Stimulated activated CD4-positive, alpha-beta T cell treated with anti-CD3 and anti-CD28 coated beads, TNF-alpha, amount 100 ng/mL, for 24 hours (primary cell): ENCODE results near the gene CRACR2A.

Source experiments
- DNase-seq, 3 experiments: peaks; one replicate each; pipeline ENCODE4 v3.0.0-alpha.2; 2020; ENCODE audit warnings: low read depth in 3 of 3

The CRACR2A gene

DNA sequence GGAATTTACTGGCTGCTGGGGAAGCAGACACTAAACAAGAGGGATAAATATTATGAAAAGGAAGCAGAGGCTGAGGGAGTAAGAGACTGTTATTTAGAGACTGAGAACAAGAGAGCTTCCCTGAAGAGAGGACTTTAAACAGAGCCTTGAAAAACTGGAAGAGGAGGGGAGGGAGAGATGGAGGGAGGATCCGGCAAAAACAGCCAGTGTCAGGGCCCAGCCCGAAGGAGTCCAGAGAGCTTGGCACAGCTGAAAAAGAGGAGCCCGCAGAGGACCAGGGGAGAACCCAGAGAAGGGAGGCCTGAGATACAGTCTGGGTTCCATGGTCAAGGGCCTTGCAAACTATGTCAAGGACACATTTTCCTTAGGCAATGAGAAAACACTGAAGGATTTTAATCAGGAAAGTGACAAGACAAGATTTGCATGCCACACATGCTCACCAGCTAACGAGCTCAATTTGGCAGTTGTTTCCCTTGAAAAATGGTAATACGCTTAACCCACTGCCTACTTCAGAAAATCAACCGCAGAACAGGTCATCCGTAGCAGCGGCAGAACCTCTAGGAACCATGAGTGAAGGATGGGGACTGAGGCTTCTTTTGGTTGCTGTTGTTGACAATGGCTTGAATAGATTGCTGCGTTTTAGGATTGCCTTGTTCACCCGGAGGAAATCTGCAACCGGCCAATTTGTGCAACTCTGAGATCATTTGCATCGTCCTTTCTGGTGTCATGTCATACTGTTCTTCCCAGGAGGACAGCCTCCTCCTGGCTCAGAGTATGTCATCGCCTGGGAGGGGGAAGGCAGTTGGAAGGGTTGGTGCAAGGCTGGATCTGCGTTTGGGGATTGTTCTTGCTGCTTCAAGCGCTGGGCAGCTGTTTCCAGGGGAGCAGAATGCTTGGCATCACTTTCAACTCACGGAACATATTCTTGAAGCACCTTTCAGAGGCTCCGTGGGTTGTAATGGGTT, 153.7 kb downstream of the CRACR2A start:
- DNase-seq = no peak

DNA sequence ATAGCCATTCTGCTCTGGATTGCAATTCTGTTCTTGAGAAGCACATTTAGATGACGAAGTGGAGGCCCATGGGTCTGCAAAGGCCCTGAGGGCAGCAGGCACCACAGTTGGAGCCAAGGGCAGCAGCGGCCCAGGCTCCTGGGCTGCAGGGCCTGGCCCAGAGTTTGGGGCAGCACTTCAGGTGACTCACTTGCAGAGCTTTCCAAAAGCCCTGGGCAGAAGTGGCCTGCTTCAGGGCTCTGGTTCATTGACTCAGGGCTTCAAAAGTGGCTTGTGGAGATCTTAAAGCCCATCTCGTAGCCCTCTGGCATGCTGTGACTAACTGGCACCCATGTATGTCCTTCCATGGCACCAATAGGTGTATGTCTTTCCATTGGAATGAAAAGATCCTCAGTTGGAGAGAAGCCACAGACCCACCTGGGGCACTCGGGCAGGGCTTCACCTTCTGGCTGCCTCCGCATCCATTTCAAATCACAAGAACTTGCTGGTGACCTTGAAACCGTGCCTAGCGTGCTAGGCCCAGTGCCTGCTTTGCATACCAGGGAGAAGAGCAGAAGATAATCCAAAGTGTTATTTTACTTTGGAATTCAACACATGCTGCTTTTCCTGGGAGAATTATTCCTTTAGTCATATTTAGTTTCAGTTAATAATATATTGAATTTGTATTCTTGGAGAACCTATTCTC, 155.2 kb downstream of the CRACR2A start:
- DNase-seq = no peak

DNA sequence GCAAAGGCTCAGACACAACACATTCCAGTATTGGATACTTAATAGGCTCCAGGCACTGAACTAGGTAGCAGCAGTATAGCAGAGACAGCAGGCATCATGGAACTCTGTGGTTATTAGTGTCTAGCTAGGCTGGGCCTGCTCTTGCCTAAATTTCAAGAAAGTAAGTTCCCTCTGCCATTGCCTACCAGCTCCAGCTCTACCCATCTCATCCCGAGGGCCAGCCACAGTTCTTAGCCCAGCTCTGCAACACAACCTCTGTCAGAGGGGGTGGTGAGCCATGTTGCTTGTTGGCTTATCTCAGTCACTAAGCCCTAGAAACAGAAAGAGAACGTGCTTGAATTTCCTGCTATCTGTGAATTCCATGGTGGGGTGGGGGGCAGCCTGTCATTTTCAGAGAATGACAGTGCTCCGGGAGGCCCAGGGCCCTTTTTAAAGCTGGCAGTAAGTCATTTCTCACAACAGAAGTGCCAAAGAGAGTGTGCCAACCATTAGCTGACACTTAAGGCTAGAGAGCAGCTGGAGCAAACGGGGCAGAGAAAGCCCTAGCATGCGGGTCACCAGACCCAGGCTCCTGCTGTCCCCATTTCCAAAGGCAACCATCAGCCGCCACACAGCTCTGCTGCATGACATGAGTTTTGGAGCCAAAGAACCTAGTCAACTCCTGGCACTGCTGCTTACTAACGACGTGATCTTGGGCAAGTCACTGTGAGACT, 156.1 kb downstream of the CRACR2A start:
- no peak for DNase-seq

DNA sequence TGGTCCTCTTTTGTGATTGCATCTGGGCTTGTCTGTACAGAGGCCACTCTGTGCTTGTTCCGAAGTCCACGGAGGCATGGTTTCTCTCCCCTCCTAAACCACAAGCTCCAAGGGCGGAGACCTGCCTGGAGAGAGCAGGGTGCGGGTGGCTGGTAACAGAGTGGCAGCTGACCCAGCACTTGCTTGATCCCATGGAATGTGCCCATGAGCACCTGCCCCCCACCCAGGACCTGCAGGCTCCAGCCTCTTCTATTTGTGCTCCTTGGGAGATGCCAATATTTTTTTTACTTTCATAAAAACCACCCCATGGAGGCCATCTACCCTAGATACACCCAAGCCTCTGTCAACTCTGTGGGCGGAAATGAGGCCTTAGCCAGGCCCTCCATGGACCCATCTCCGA, 157.2 kb downstream of the CRACR2A start:
- DNase-seq = no peak

DNA sequence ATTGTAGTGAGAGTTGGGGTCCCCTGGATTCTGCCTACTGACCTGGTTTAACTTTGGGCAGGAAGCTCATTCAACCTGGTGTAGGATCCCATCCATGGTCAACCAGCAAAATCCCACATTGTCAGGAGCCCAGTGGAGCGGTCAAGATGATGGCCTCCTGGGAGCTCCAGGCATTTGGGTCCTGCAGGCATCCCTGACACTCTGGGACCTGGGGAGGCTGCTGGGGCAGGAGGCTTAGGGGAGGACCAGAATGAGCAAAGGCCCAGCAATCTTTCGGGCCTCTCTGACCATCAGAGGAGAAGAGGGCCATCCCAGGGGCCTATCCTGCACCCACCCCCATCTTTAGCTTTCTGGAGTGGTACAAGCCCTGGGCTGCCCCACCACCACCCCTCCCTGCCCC, 157.9 kb downstream of the CRACR2A start:
- DNase-seq = no peak

DNA sequence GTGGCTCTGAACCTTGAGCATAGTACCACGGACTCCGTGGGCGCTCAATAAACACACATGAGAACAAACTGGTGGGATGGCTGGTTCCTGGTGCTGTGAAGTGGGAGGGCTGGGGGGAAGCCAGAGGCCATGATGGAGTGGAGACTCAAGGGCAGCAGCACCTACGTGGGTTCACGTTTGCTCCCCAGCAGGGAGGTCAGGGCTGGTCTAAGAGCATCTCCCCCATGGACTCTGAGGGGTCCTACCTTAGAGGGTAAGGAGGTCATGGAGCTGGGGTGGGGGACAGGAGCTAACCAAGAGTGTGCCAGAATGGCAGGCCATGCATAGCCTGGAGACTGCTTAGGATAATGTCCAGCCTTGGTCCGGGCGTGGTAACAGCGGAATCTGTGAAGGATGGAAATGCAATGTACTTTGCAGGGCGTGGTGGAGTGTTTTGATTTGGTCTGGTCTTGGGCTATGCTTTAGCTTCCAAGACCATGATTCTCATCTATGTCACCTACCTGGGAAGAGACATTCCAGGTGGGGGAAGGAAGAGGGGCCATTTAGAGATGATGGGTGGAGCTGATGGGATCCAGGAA, 158.9 kb downstream of the CRACR2A start:
- no peak for DNase-seq

DNA sequence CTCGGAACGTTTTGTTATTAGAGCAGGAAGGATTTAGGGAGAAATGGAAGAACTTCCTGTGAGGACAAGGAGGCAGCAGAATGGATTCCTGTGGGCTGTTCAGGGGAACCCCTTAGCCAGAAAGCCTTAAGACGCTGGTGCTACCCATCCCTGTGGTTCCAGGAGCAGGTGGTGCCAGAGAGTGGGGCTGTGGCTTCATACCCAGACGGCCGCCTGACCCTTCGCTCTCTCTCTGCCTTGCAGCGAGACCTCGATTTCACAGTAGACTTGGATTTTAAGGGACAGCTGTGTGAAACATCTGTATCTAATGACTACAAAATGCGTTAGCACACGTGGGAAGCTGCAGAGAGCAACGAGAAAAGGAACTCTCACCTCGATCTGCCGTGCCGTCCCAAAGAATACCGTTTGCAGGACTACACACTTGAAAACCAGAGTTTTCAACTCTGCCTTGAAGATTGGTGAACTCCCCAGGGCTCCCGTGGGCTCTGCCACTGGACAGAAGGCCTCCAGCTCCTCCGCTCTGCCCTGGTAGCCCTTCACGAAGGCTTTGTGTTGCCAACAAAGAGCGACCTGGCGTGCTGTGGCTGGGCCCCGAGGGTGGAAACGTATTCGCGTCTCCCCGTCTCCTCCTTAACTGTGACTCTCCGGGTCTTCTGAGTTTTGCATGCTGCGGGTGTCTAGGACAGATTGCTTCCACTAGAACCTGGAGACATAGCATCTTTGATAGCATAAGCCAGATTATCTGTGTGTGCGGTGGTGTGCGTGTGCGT, 159.9 kb downstream of the CRACR2A start:
- no peak for DNase-seq

DNA sequence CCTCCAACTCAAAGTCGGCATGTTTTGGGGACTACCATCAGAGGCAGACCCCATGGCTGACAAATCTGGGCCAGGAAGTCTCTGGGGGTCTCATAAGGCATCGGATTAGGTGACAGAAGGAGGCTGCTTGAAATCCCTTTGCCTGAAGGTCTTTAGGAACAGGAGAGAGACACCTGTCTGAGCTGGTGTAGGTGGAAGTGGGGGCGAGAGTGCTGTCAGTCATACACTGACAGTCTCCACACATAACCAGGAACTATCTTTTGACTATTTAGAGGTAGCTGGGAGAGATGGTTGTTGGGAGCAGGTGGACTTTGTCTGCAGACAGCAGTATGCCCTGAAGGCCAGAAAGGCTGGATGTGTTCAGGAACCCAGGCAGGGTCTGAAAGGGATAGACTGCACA, 163.2 kb downstream of the CRACR2A start:
- no peak for DNase-seq

DNA sequence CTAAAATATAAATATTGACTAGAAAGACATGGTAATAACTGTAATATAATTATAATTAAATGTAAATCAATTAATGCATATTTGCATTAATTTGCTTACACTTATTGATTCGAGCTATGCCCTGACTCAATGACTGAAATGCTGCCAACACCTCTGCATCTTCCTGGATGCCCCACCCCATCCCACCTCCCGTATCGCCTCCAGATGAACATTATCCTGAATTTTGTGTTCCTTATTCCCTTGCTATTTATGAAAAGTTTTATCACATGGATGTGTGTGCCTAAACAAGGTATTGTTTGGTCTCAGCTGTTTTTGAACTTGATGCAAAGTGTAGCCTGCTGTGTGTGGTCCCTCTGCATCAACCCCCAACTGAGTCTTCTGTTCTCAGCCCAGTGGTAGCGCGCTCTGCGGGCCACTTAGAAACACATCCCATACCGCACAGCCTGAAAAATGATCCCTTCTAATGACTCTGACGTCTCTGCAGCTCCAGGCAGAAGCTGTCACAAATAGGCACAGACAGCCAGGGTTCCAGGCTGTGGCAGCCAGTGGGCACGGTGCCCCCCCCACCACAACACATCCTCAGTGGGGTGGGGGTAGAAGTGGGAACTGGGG, 165.4 kb downstream of the CRACR2A start:
- DNase-seq = no peak

DNA sequence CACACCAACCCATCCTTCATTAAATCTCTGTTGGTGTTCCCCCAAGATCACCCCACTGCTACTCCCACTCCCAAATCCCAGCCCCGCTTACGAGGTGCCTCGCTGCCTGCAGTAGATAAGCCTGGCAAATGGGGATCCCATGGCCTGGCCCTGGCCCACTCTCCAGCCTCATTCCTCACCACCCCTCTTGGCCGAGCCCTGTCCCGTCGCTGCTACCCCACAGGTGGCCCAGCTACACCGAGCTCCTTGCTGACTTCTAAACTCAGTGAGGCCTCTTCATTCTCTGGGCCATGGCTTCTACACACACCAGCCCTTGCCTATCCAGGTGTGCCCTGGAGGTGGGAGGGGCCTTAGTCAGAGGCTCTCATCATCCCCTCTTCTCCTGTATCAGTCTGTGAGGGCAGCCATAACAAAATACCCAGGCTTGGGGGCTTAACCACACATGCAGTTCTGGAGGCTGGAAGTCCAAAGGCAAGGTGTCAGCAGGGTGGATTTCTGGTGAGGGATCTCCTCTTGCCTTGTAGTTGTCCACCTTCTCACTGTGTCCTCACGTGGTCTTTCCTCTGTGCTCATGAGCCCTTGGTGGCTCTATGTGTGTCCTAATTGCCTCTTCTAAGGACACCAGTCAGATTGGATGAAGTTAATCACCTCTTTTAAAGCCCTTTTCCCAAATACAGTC, 169.1 kb downstream of the CRACR2A start:
- DNase-seq = no peak

DNA sequence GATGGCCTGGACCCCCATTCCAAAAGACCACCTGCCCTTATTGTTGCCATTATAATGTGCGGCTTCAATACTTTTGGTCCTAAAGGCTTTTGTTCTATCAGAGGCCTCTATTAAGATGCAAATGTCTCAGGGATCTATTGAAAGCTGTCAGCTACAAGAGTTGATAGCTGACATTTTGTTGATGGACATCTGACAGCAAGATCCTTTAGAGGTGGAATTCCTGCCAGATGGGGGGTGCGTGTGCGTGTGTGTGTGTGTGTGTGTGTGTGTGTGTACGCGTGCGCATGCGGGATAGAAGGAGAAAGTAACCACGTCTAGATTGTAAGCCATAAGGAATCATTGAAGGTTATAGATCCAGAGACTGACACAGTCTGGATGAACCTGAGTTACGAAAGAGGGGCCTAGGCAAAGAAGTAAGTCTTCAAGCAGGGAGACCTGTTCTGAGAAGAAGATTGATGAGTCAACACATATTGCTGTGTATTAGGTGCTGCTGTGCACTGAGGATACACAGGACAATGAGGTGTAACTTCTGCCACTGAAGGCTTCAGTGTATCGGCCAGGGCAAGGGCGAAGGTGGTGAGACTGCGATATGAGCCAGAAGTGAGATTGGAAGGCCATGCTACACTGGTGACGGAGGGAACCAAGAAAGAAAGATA, 172.7 kb downstream of the CRACR2A start:
- no peak for DNase-seq

DNA sequence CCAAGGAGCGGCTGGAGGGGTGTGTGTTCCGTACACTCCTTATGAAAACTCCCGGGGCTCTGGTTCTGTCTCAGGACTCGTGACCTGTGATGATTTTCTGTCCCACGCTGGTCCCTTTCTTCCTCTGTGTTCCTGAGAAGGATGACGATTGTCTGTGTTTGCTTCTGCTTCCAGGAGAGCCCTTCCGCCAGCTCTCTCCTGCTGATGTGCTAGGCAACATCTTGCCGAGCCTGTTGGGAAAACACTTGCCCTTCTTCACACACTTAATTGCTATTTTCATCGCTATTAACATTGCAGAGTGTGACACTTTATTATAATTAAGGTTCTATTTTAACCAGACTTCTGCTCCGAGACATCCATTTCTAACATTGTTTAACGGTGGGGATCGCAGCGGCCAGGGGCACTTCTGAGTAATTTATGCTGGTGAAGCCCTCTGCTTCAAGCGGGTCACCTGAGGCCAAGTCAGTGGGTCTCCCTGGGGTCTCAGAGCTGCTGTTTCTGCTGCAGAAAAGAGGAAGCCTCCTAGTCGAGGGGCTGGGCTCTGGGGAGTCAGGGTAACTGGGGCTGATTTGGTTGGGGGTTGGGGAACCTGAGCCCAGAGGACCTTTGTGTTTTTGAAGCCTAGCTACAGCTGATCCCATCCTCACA, 173.3 kb downstream of the CRACR2A start:
- no peak for DNase-seq

DNA sequence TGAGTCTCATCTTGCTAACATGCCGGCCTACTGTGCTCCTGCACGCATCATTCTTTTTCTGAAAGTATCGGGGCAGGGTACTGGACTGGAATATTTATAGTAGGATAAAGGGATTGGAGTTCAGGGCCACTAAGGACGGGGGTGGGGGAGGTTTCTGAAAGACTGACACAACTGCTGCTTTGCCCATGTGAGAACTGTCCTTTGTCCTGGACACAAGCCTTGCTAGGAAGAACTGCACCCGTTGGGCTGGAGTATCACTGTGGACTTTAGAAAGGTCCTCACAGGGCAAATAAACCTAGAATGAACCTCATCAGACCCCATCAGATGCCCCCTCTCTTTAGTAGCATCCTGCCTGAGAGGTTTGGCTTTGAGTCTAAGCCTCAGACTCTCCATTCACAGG, 174.4 kb downstream of the CRACR2A start:
- no peak for DNase-seq

DNA sequence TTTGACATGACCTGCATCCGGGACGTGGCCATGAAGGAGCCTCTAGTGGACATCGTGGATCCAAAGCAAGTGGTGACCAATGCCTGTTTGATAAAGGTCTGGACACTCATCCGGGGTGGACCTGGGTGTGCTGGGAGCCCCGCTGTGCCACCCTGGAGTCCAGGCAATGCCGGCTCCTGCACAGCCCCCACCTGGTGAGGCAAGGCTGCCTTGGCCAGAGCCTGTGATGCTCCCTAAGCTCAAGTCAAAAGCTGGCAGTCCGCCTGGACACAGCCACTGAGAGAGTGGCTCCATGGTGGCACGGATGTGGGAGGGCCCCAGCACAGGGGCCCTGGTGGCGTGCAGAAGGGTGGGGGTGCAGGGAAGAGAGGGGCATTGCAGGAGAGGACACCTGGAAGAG, 176.0 kb downstream of the CRACR2A start:
- DNase-seq = no peak

DNA sequence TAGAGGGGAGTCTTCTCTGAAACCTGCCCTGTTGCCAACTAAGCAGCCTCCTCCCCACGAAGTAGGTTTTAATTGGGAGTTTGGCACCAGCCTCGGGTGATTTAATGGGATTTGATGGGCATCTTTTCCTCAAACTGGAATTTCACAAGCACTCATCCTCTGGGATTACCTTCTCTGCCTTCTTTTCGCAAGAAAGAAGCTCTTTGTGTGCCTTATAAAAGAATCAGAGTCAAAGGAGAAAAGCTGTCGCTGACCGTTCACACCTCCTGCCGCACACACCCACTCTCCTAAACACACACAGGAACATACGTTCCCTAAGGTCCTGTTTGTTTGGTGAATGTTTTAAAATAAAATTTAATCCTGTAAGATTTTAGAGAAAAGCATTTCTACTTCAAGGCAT, 177.9 kb downstream of the CRACR2A start:
- no peak for DNase-seq

DNA sequence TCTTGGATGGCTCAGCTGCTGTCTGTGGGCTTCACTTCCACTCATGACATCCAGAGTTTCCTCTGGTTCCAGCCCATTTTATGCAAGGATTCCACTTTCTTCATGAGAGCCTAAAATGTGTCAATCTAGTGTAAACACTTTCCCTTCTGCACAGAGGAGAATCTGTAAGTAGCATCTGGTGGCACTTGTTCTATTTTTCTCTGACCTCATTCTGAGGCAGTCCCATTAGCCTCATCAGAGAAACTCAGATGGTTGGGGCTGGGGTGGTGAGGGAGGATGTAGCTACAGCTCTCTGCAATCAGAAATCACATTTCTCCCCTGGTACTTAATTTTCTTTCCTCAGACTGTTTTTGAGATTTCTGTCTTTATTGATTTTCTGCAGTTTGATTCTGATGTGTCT, 180.3 kb downstream of the CRACR2A start:
- DNase-seq = no peak

DNA sequence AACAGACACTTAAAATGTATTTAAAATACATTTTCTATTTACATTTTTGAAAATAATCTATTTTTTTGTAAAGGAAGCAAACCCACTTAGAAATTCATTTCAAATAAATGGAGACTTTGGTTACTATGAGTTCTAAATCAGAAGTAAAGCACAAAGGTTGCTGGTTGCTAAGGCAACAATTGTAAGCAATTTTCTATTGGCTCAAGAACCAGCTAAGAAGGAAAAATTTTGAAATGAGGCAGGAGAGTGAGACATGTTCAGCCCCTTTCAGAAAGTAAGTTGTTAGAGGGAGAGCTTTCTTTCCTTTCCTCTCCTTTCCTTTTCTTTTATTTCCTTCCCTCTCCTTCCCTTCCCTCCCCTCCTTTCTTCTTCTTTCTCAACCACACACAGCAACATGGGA, 181.2 kb downstream of the CRACR2A start:
- no peak for DNase-seq

DNA sequence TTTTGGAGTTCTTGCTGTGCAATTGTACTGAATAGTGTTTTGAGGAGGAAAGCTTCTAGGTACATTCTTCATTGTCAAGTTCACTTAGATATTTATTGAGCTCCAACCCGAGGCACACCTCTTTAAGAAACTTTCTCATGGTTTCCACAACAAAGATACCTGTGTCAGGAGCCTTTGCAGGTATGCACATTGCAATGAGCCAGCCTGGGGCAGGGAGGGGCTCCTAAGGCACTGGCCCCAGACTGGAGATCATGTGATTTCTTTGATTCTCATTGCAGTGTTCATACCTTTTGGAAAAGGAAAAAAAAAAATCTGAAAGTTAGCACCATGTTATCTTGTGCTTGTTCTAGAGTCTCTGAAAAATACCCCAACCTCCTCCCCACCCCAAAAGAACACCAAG, 181.6 kb downstream of the CRACR2A start:
- no peak for DNase-seq

DNA sequence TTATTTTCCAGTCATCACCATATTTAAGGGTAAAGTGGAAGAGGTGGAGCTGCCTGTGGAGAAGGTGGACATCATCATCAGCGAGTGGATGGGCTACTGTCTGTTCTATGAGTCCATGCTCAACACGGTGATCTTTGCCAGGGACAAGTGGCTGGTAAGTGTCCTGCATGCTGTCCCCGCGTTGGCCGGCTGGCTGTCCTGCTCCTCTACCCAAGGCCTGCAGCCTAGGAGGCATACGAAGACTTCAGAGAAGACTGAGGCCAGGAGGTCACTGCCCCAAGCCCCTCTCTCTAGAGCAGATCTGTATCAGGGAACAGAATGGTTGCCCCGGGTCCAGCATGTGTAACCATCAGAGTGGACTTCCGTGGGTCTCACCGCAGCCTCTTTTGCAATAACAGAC, 184.2 kb downstream of the CRACR2A start:
- DNase-seq = no peak
